Left cardiac atrium (tissue), 4 donors: Measurements from ENCODE around the gene MED12L. TPM values are rescaled to one million over a fixed set of nuclear protein-coding genes. Genes with fewer than 3 reads are reported as not detected.
A peak's percentile ranks its signal among the peaks of the same experiment; 100 is the strongest.

Experiments used
- ATAC-seq, 2 donors: fragments of 200-7000 bp; cut with Tn5 transposase; one replicate each; pipeline ENCODE4 v1.9.1; 2020; ENCODE audit warnings: mild to moderate bottlenecking in 2 of 2, moderate library complexity in 2 of 2
- DNase-seq: peaks from one replicate; pipeline ENCODE4 v3.0.0-alpha.2; 2020
- intact Hi-C, 2 donors: fragments of 100-400 bp; cut with DNase I; formaldehyde crosslinking; loops; one replicate each; pipeline versions ENCODE4 v1.14.1 to v1.15.1; 2022 to 2023
- total RNA-seq, 2 donors: library from RNA; stranded (reverse); fragmentation: NEBNext Ultra II Directional; extraction: Animal tissue kit (Norgen Biotek cat#: 25700); gene quantifications; one replicate each; pipeline ENCODE4 v1.2.1, GENCODE V29; 2021
- donor health status: DM: no; HTN: yes; CAD: no.
- donor health status: DM: no; HTN: yes; CAD: no; lungs with severe emphysema.
- donor health status: DM: yes; HTN: yes; CAD: no.
- donor health status: Dilated cardiomyopathy.

Gene MED12L
- total RNA-seq, 2 donors from 2014 or later, result 0.44 to 0.50 TPM

GRCh38 chr3:151159806-151160205 lies 74.3 kb downstream of the MED12L start:
- intact Hi-C loops, result no loop called here
- DNase-seq (no peak), ATAC-seq (no peak)

GRCh38 chr3:151165226-151165625 lies 79.8 kb downstream of the MED12L start:
- ATAC-seq, result no peak
- no peak for DNase-seq
- intact Hi-C loops, result loop anchor here (5.0 kb wide), 2 partner anchors 62 to 117 kb away; no protein-coding TSS in a partner anchor

- ATAC-seq (no peak), DNase-seq (no peak)
- intact Hi-C loops, result loop anchor here (5.0 kb wide), 2 partner anchors 61 to 116 kb away; no protein-coding TSS in a partner anchor
These were observed 80.7 kb downstream of the MED12L start for GRCh38 chr3:151166161-151166560.

GRCh38 chr3:151168269-151169094 lies 83.0 kb downstream of the MED12L start:
- DNase-seq, result peak; percentile 82
- peak; percentile 78 to 82 for ATAC-seq
- intact Hi-C loops, result loop anchor here (1.0 to 5.0 kb wide), 3 partner anchors 59 to 115 kb away; no protein-coding TSS in a partner anchor

GRCh38 chr3:151169262-151169947 lies 83.9 kb downstream of the MED12L start:
- DNase-seq (no peak), ATAC-seq (peak in 1 of 2 donors; percentile 48)
- intact Hi-C loops, result loop anchor here (5.0 kb wide), 2 partner anchors 58 to 113 kb away; no protein-coding TSS in a partner anchor

GRCh38 chr3:151169948-151170679 lies 84.7 kb downstream of the MED12L start:
- DNase-seq (peak; percentile 41), ATAC-seq (peak; percentile 76 to 87)
- intact Hi-C loops, result loop anchor here (5.0 kb wide), 2 partner anchors 57 to 112 kb away; no protein-coding TSS in a partner anchor

- ATAC-seq (peak; percentile 62 to 78), DNase-seq (no peak)
- intact Hi-C loops, result no loop called here
These were observed 85.8 kb downstream of the MED12L start for GRCh38 chr3:151171145-151171757.

GRCh38 chr3:151174351-151174750 lies 88.9 kb downstream of the MED12L start:
- DNase-seq (no peak), ATAC-seq (no peak)
- intact Hi-C loops, result no loop called here

GRCh38 chr3:151175952-151176351 lies 90.5 kb downstream of the MED12L start:
- no peak for ATAC-seq
- DNase-seq, result no peak
- intact Hi-C loops, result no loop called here

GRCh38 chr3:151178208-151178845 lies 92.9 kb downstream of the MED12L start:
- intact Hi-C loops, result no loop called here
- DNase-seq (no peak), ATAC-seq (no peak)

- DNase-seq (no peak), ATAC-seq (no peak)
- intact Hi-C loops, result no loop called here
These were observed 97.0 kb downstream of the MED12L start for GRCh38 chr3:151182349-151183079.

GRCh38 chr3:151183265-151183671 lies 97.8 kb downstream of the MED12L start:
- intact Hi-C loops, result no loop called here
- no peak for ATAC-seq
- no peak for DNase-seq

- DNase-seq, result no peak
- no peak for ATAC-seq
- intact Hi-C loops, result no loop called here
These were observed 105.6 kb downstream of the MED12L start for GRCh38 chr3:151191095-151191494.

GRCh38 chr3:151192545-151192944 lies 107.1 kb downstream of the MED12L start:
- ATAC-seq, result no peak
- intact Hi-C loops, result no loop called here
- no peak for DNase-seq

- DNase-seq (no peak), ATAC-seq (no peak)
- intact Hi-C loops, result no loop called here
These were observed 110.4 kb downstream of the MED12L start for GRCh38 chr3:151195826-151196225.

- no peak for DNase-seq
- intact Hi-C loops, result no loop called here
- ATAC-seq, result no peak
These were observed 111.0 kb downstream of the MED12L start for GRCh38 chr3:151196434-151196833.

GRCh38 chr3:151197228-151197627 lies 111.8 kb downstream of the MED12L start:
- no peak for ATAC-seq
- intact Hi-C loops, result no loop called here

More at GRCh38 chr3:151197228-151197627, 111.8 kb downstream of the MED12L start:
- no peak for DNase-seq
